ENCODE measurements around the gene KLHL29. TPM values are rescaled to one million over a fixed set of nuclear protein-coding genes. Genes with fewer than 3 reads are reported as not detected.

The KLHL29 gene
- total RNA-seq, 1 donor from 2014 or later, result 12.9 TPM

- Histone ChIP-seq H3K36me3 (no peaks in the 10 kb centered on the region), H3K9me3 (no peaks in the 10 kb centered on the region), H3K4me1 (peaks cover 33% of the 10 kb centered on the region), H3K4me3 (no peak overlapping the region), H3K27me3 (ENCODE audit: low read depth) (no peaks in the 10 kb centered on the region), H3K27ac (no peak overlapping the region)
- DNase-seq (no peak), ATAC-seq (no peak)
- TF ChIP-seq CTCF (IDR thresholded peaks at IDR 0.05), result no peak
- intact Hi-C loops (cut with DNase I), result no loop called here
Observed at GRCh38 chr2:23495661-23496114, 110.7 kb downstream of the KLHL29 start.

GRCh38 chr2:23496456-23496855, 111.5 kb downstream of the KLHL29 start:
- Histone ChIP-seq H3K27me3 (ENCODE audit: low read depth) (no peaks in the 10 kb centered on the region), H3K4me3 (no peak overlapping the region), H3K27ac (no peak overlapping the region), H3K4me1 (peaks cover 33% of the 10 kb centered on the region), H3K9me3 (no peaks in the 10 kb centered on the region), H3K36me3 (no peaks in the 10 kb centered on the region)
- TF ChIP-seq CTCF (IDR thresholded peaks at IDR 0.05), result no peak
- ATAC-seq, result no peak
- intact Hi-C loops (cut with DNase I), result no loop called here
- DNase-seq, result no peak

- intact Hi-C loops (cut with DNase I), result no loop called here
- DNase-seq, result no peak
- H3K27ac ChIP-seq, result no peak overlapping the region
- no peaks in the 10 kb centered on the region for H3K27me3 ChIP-seq (ENCODE audit: low read depth)
- peaks cover 33% of the 10 kb centered on the region for H3K4me1 ChIP-seq
- H3K36me3 ChIP-seq, result no peaks in the 10 kb centered on the region
- H3K4me3 ChIP-seq, result no peak overlapping the region
- H3K9me3 ChIP-seq, result no peaks in the 10 kb centered on the region
- TF ChIP-seq CTCF (IDR thresholded peaks at IDR 0.05), result no peak
- peak in 1 of 2 donors; percentile 34 for ATAC-seq
Observed at GRCh38 chr2:23497063-23497462, 112.1 kb downstream of the KLHL29 start.

- Histone ChIP-seq H3K27ac (no peak overlapping the region), H3K4me3 (no peak overlapping the region), H3K9me3 (no peaks in the 10 kb centered on the region), H3K4me1 (peaks cover 33% of the 10 kb centered on the region), H3K36me3 (no peaks in the 10 kb centered on the region), H3K27me3 (ENCODE audit: low read depth) (no peaks in the 10 kb centered on the region)
- intact Hi-C loops (cut with DNase I), result no loop called here
- DNase-seq (no peak), ATAC-seq (no peak)
- no peak for TF ChIP-seq CTCF (IDR thresholded peaks at IDR 0.05)
Observed at GRCh38 chr2:23497536-23497935, 112.6 kb downstream of the KLHL29 start.

GRCh38 chr2:23498943-23499342, 114.0 kb downstream of the KLHL29 start:
- no peak overlapping the region for H3K27ac ChIP-seq
- peak in 1 of 2 donors; percentile 13 for ATAC-seq

More at GRCh38 chr2:23498943-23499342, 114.0 kb downstream of the KLHL29 start:
- no peaks in the 10 kb centered on the region for H3K27me3 ChIP-seq (ENCODE audit: low read depth)
- H3K36me3 ChIP-seq, result no peaks in the 10 kb centered on the region
- H3K9me3 ChIP-seq, result no peaks in the 10 kb centered on the region
- intact Hi-C loops (cut with DNase I), result no loop called here
- H3K4me1 ChIP-seq, result peaks cover 33% of the 10 kb centered on the region
- TF ChIP-seq CTCF (IDR thresholded peaks at IDR 0.05), result no peak
- no peak for DNase-seq
- no peak overlapping the region for H3K4me3 ChIP-seq
